A549 (cell line): ENCODE data around the gene TLR5.

Experiments
- CHD2 ChIP-seq: fragments of 150-350 bp; IDR thresholded peaks from 2 replicates; pipeline ENCODE4 v1.6.1; 2014; ENCODE audit warnings: low read length; ENCODE audit not compliant: partially characterized antibody
- EP300 ChIP-seq, 2 experiments: fragments of >200 bp; sonication (Bioruptor Twin); formaldehyde crosslinking; IDR thresholded peaks; 2 replicates in 1 of 2; 3 replicates in 1 of 2; pipeline ENCODE4 v1.6.1; 2016 to 2017
- JUNB ChIP-seq: fragments of >200 bp; sonication (Bioruptor Twin); formaldehyde crosslinking; IDR thresholded peaks from 2 replicates; pipeline ENCODE4 v1.6.1; 2016
- KDM1A ChIP-seq: fragments of 200-600 bp; sonication (generic); IDR thresholded peaks from 2 replicates; pipeline ENCODE4 v1.6.1; 2016; ENCODE audit warnings: low read depth, mild to moderate bottlenecking
- MYC ChIP-seq: IDR thresholded peaks from 2 replicates; pipeline ENCODE4 v1.6.1; 2012; ENCODE audit warnings: mild to moderate bottlenecking, inconsistent platforms, low read length, improper control_type of control experiment, borderline replicate concordance
- POLR2A ChIP-seq: IDR thresholded peaks from 2 replicates; pipeline ENCODE4 v1.6.1; 2012; ENCODE audit warnings: mild to moderate bottlenecking, low read length
- RAD21 ChIP-seq, 2 experiments: fragments of >200 bp in 1 of 2; sonication (Bioruptor Twin) in 1 of 2; formaldehyde crosslinking in 1 of 2; IDR thresholded peaks in 1 of 2; conservative IDR thresholded peaks in 1 of 2; 2 replicates in 1 of 2; 3 replicates in 1 of 2; pipeline ENCODE4 v1.6.1; 2012 to 2018; ENCODE audit warnings: inconsistent platforms in 1 of 2
- RCOR1 ChIP-seq: fragments of 150-350 bp; IDR thresholded peaks from 2 replicates; pipeline ENCODE4 v1.6.1; 2014; ENCODE audit warnings: antibody characterized with exemption, low read length, low read depth
- TF ChIP-seq, protein P1 (sequence below): fragments of >200 bp; sonication (Bioruptor Twin); formaldehyde crosslinking; IDR thresholded peaks from 3 replicates; pipeline ENCODE4 v1.5.1; 2016
- TF ChIP-seq, protein P2 (sequence below): fragments of 200-600 bp; sonication (generic); IDR thresholded peaks from 2 replicates; pipeline ENCODE4 v1.6.1; 2016; ENCODE audit warnings: antibody characterized with exemption, mild to moderate bottlenecking, moderate library complexity

DNA sequence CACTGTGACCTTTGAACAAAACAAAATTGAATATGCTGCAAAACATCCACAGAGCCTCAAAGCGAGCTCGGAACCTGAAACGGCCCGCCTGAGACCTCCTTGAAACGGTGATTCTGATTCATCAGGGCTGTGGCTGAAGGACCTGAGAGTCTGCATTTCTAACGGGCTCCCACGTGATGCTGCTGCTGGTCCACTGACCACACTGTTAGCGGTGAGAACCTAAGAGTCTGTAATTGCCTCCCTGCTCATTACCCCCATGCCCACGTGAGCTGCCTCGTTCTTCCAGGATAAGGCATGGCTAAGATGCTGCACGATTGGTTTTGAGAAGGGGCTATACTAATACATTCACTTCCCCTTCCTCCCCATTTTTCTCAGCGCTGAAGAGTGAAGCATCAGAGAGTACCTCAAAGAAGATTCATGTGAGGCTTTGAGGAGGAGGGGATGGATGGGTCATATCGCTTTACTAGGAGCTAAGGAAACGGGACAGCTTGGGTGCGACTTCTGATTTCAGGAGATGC lies 9.7 kb downstream of the TLR5 start:
- TF ChIP-seq, protein P1, sequence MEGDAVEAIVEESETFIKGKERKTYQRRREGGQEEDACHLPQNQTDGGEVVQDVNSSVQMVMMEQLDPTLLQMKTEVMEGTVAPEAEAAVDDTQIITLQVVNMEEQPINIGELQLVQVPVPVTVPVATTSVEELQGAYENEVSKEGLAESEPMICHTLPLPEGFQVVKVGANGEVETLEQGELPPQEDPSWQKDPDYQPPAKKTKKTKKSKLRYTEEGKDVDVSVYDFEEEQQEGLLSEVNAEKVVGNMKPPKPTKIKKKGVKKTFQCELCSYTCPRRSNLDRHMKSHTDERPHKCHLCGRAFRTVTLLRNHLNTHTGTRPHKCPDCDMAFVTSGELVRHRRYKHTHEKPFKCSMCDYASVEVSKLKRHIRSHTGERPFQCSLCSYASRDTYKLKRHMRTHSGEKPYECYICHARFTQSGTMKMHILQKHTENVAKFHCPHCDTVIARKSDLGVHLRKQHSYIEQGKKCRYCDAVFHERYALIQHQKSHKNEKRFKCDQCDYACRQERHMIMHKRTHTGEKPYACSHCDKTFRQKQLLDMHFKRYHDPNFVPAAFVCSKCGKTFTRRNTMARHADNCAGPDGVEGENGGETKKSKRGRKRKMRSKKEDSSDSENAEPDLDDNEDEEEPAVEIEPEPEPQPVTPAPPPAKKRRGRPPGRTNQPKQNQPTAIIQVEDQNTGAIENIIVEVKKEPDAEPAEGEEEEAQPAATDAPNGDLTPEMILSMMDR = no peak
- TF ChIP-seq MYC (no peak), RCOR1 (no peak), JUNB (no peak), POLR2A (no peak), CHD2 (no peak), KDM1A (no peak), RAD21 (conservative IDR thresholded peaks at IDR 0.05 in 1 of 2, IDR thresholded peaks at IDR 0.05 in 1 of 2) (no peak), EP300 (IDR thresholded peaks at IDR 0.05) (no peak)
- TF ChIP-seq, protein P2, sequence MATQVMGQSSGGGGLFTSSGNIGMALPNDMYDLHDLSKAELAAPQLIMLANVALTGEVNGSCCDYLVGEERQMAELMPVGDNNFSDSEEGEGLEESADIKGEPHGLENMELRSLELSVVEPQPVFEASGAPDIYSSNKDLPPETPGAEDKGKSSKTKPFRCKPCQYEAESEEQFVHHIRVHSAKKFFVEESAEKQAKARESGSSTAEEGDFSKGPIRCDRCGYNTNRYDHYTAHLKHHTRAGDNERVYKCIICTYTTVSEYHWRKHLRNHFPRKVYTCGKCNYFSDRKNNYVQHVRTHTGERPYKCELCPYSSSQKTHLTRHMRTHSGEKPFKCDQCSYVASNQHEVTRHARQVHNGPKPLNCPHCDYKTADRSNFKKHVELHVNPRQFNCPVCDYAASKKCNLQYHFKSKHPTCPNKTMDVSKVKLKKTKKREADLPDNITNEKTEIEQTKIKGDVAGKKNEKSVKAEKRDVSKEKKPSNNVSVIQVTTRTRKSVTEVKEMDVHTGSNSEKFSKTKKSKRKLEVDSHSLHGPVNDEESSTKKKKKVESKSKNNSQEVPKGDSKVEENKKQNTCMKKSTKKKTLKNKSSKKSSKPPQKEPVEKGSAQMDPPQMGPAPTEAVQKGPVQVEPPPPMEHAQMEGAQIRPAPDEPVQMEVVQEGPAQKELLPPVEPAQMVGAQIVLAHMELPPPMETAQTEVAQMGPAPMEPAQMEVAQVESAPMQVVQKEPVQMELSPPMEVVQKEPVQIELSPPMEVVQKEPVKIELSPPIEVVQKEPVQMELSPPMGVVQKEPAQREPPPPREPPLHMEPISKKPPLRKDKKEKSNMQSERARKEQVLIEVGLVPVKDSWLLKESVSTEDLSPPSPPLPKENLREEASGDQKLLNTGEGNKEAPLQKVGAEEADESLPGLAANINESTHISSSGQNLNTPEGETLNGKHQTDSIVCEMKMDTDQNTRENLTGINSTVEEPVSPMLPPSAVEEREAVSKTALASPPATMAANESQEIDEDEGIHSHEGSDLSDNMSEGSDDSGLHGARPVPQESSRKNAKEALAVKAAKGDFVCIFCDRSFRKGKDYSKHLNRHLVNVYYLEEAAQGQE = no peak
